ENCODE results near the gene CD276.

CD276 gene

GRCh38 chr15:73749533-73749932 lies 65.3 kb downstream of the CD276 start:
- Histone ChIP-seq H3K4me2 (ENCODE audit: low read length) (no peak overlapping the region), H3K27ac (ENCODE audit: low read depth, low read length) (no peak overlapping the region), H4K91ac (ENCODE audit: low read depth, low read length) (no peak overlapping the region), H4K12ac (ENCODE audit: low read depth, low read length) (no peak overlapping the region), H2AK5ac (ENCODE audit: low read length) (no peak overlapping the region), H4K8ac (ENCODE audit: low read depth, low read length) (no peak overlapping the region), H3K79me2 (ENCODE audit: control insufficient read depth, insufficient read depth, low read length, poor library complexity) (no peaks in the 10 kb centered on the region), H3K27me3 (ENCODE audit: insufficient read depth, low read length) (peaks cover 32% of the 10 kb centered on the region), H2AFZ (ENCODE audit: insufficient read depth, low read length, poor library complexity) (no peak overlapping the region), H3K23ac (ENCODE audit: low read length) (no peak overlapping the region), H2BK12ac (ENCODE audit: low read length) (no peak overlapping the region), H3K9ac (ENCODE audit: low read length) (no peak overlapping the region), H3K4me3 (ENCODE audit: low read depth, low read length) (peak overlapping the region; percentile 47), H3K18ac (ENCODE audit: low read length) (no peak overlapping the region), H3K14ac (ENCODE audit: low read length) (no peak overlapping the region), H3K36me3 (ENCODE audit: control insufficient read depth in 1 of 2, insufficient read depth in 2 of 2, low read length in 2 of 2) (no peaks in the 10 kb centered on the region), H3K4me1 (ENCODE audit: control insufficient read depth in 1 of 2, insufficient read depth in 2 of 2, low read length in 2 of 2) (peaks cover 13 to 16% of the 10 kb centered on the region in 2 experiments), H3K9me3 (ENCODE audit: insufficient read depth, low read depth, low read length) (peaks cover 3% of the 10 kb centered on the region), H3K79me1 (ENCODE audit: low read length) (no peaks in the 10 kb centered on the region), H2BK5ac (ENCODE audit: low read depth, low read length, poor library complexity) (no peak overlapping the region), H3K4ac (ENCODE audit: low read depth, low read length) (no peak overlapping the region), H2BK120ac (ENCODE audit: insufficient read depth, low read length, poor library complexity) (no peak overlapping the region)
- WGBS (ENCODE audit: extremely low coverage, insufficient coverage, insufficient read length): no CpG with 5 or more reads among the region's 5 CpGs
- no peak for DNase-seq

- no peak overlapping the region for H3K4me3 ChIP-seq (ENCODE audit: low read depth, low read length)
- H2BK120ac ChIP-seq (ENCODE audit: insufficient read depth, low read length, poor library complexity): no peak overlapping the region
- no peak overlapping the region for H4K8ac ChIP-seq (ENCODE audit: low read depth, low read length)
- no peak overlapping the region for H3K9ac ChIP-seq (ENCODE audit: low read length)
- peaks cover 32% of the 10 kb centered on the region for H3K27me3 ChIP-seq (ENCODE audit: insufficient read depth, low read length)
- no CpG with 5 or more reads among the region's 5 CpGs for WGBS (ENCODE audit: extremely low coverage, insufficient coverage, insufficient read length)
- no peak overlapping the region for H2BK5ac ChIP-seq (ENCODE audit: low read depth, low read length, poor library complexity)
- H2AK5ac ChIP-seq (ENCODE audit: low read length): no peak overlapping the region
- no peak overlapping the region for H2BK12ac ChIP-seq (ENCODE audit: low read length)
- no peak for DNase-seq
- no peaks in the 10 kb centered on the region for H3K79me2 ChIP-seq (ENCODE audit: control insufficient read depth, insufficient read depth, low read length, poor library complexity)
- H3K18ac ChIP-seq (ENCODE audit: low read length): no peak overlapping the region
- no peak overlapping the region for H3K23ac ChIP-seq (ENCODE audit: low read length)
- H3K36me3 ChIP-seq (ENCODE audit: control insufficient read depth in 1 of 2, insufficient read depth in 2 of 2, low read length in 2 of 2): no peaks in the 10 kb centered on the region
- H3K14ac ChIP-seq (ENCODE audit: low read length): no peak overlapping the region
- no peak overlapping the region for H4K12ac ChIP-seq (ENCODE audit: low read depth, low read length)
- no peak overlapping the region for H3K4ac ChIP-seq (ENCODE audit: low read depth, low read length)
- H3K79me1 ChIP-seq (ENCODE audit: low read length): no peaks in the 10 kb centered on the region
- H3K4me2 ChIP-seq (ENCODE audit: low read length): no peak overlapping the region
- peaks cover 3% of the 10 kb centered on the region for H3K9me3 ChIP-seq (ENCODE audit: insufficient read depth, low read depth, low read length)
- no peak overlapping the region for H2AFZ ChIP-seq (ENCODE audit: insufficient read depth, low read length, poor library complexity)
- H3K4me1 ChIP-seq (ENCODE audit: control insufficient read depth in 1 of 2, insufficient read depth in 2 of 2, low read length in 2 of 2): peaks cover 13 to 16% of the 10 kb centered on the region in 2 experiments
- no peak overlapping the region for H4K91ac ChIP-seq (ENCODE audit: low read depth, low read length)
- H3K27ac ChIP-seq (ENCODE audit: low read depth, low read length): no peak overlapping the region
Measured at GRCh38 chr15:73749971-73750370, 65.8 kb downstream of the CD276 start.

GRCh38 chr15:73750438-73750837 lies 66.3 kb downstream of the CD276 start:
- Histone ChIP-seq H3K9ac (ENCODE audit: low read length) (no peak overlapping the region), H4K12ac (ENCODE audit: low read depth, low read length) (no peak overlapping the region), H3K9me3 (ENCODE audit: insufficient read depth, low read depth, low read length) (peaks cover 3% of the 10 kb centered on the region), H4K91ac (ENCODE audit: low read depth, low read length) (no peak overlapping the region), H3K79me2 (ENCODE audit: control insufficient read depth, insufficient read depth, low read length, poor library complexity) (no peaks in the 10 kb centered on the region), H3K23ac (ENCODE audit: low read length) (no peak overlapping the region), H3K4me1 (ENCODE audit: control insufficient read depth in 1 of 2, insufficient read depth in 2 of 2, low read length in 2 of 2) (peaks cover 13 to 16% of the 10 kb centered on the region in 2 experiments), H3K4me2 (ENCODE audit: low read length) (no peak overlapping the region), H3K27ac (ENCODE audit: low read depth, low read length) (no peak overlapping the region), H2BK12ac (ENCODE audit: low read length) (no peak overlapping the region), H3K14ac (ENCODE audit: low read length) (no peak overlapping the region), H3K4me3 (ENCODE audit: low read depth, low read length) (no peak overlapping the region), H2AK5ac (ENCODE audit: low read length) (no peak overlapping the region), H3K27me3 (ENCODE audit: insufficient read depth, low read length) (peaks cover 32% of the 10 kb centered on the region), H3K4ac (ENCODE audit: low read depth, low read length) (no peak overlapping the region), H2BK5ac (ENCODE audit: low read depth, low read length, poor library complexity) (no peak overlapping the region), H3K79me1 (ENCODE audit: low read length) (no peaks in the 10 kb centered on the region), H2BK120ac (ENCODE audit: insufficient read depth, low read length, poor library complexity) (no peak overlapping the region), H3K36me3 (ENCODE audit: control insufficient read depth in 1 of 2, insufficient read depth in 2 of 2, low read length in 2 of 2) (no peaks in the 10 kb centered on the region), H3K18ac (ENCODE audit: low read length) (no peak overlapping the region), H2AFZ (ENCODE audit: insufficient read depth, low read length, poor library complexity) (no peak overlapping the region), H4K8ac (ENCODE audit: low read depth, low read length) (no peak overlapping the region)
- no peak for DNase-seq
- WGBS (ENCODE audit: extremely low coverage, insufficient coverage, insufficient read length): no CpG with 5 or more reads among the region's 4 CpGs

GRCh38 chr15:73750951-73751350 lies 66.8 kb downstream of the CD276 start:
- no peak overlapping the region for H2AK5ac ChIP-seq (ENCODE audit: low read length)
- no peak overlapping the region for H3K9ac ChIP-seq (ENCODE audit: low read length)
- no peak overlapping the region for H2BK12ac ChIP-seq (ENCODE audit: low read length)
- no peak overlapping the region for H3K27ac ChIP-seq (ENCODE audit: low read depth, low read length)
- no peak overlapping the region for H4K12ac ChIP-seq (ENCODE audit: low read depth, low read length)
- H3K4me3 ChIP-seq (ENCODE audit: low read depth, low read length): no peak overlapping the region
- WGBS (ENCODE audit: extremely low coverage, insufficient coverage, insufficient read length): no CpG with 5 or more reads among the region's 20 CpGs
- H3K4me2 ChIP-seq (ENCODE audit: low read length): no peak overlapping the region
- peaks cover 13 to 16% of the 10 kb centered on the region in 2 experiments for H3K4me1 ChIP-seq (ENCODE audit: control insufficient read depth in 1 of 2, insufficient read depth in 2 of 2, low read length in 2 of 2)
- peaks cover 3% of the 10 kb centered on the region for H3K9me3 ChIP-seq (ENCODE audit: insufficient read depth, low read depth, low read length)
- H3K36me3 ChIP-seq (ENCODE audit: control insufficient read depth in 1 of 2, insufficient read depth in 2 of 2, low read length in 2 of 2): no peaks in the 10 kb centered on the region
- no peaks in the 10 kb centered on the region for H3K79me2 ChIP-seq (ENCODE audit: control insufficient read depth, insufficient read depth, low read length, poor library complexity)
- no peak overlapping the region for H3K14ac ChIP-seq (ENCODE audit: low read length)
- H4K8ac ChIP-seq (ENCODE audit: low read depth, low read length): no peak overlapping the region
- H3K23ac ChIP-seq (ENCODE audit: low read length): no peak overlapping the region
- no peak for DNase-seq
- no peaks in the 10 kb centered on the region for H3K79me1 ChIP-seq (ENCODE audit: low read length)
- no peak overlapping the region for H2BK120ac ChIP-seq (ENCODE audit: insufficient read depth, low read length, poor library complexity)
- H4K91ac ChIP-seq (ENCODE audit: low read depth, low read length): no peak overlapping the region
- H3K27me3 ChIP-seq (ENCODE audit: insufficient read depth, low read length): peaks cover 32% of the 10 kb centered on the region
- H3K4ac ChIP-seq (ENCODE audit: low read depth, low read length): no peak overlapping the region
- no peak overlapping the region for H3K18ac ChIP-seq (ENCODE audit: low read length)
- no peak overlapping the region for H2BK5ac ChIP-seq (ENCODE audit: low read depth, low read length, poor library complexity)
- no peak overlapping the region for H2AFZ ChIP-seq (ENCODE audit: insufficient read depth, low read length, poor library complexity)
